ENCODE measurements around the gene MAST2. TPM values are rescaled to one million over a fixed set of nuclear protein-coding genes. Genes with fewer than 3 reads are reported as not detected.

MAST2 gene
- total and polyA plus RNA-seq, 2 donors (not counting 3 experiments of a cell fraction or from before 2014, with no cell fraction given), result 25.0 to 41.2 TPM

GRCh38 chr1:45765999-45766792 lies 37.2 kb upstream of the MAST2 start:
- no peak overlapping the region for H2AFZ ChIP-seq (ENCODE audit: low read depth, low read length)
- no peak for FAIRE-seq

GRCh38 chr1:45767035-45767434 lies 36.4 kb upstream of the MAST2 start:
- ChIA-PET POLR2A (interaction anchor here (0.6 kb wide), 1 partner anchor 267 kb away, joined by 3 read pairs; the partner anchor contains the start of gene MMACHC), CTCF (interaction anchor here (0.7 kb wide), 1 partner anchor 97 kb away, joined by 3 read pairs; no protein-coding TSS in a partner anchor)
- Histone ChIP-seq H3K36me3 (ENCODE audit: control insufficient read depth in 2 of 2, extremely low read depth in 1 of 2, insufficient read depth in 2 of 2, low read length in 2 of 2) (no peaks in the 10 kb centered on the region), H3K4me2 (ENCODE audit: insufficient read depth, low read length) (peak overlapping the region; percentile 42), H3K79me2 (ENCODE audit: control insufficient read depth, insufficient read depth, low read length) (no peaks in the 10 kb centered on the region), H3K27ac (ENCODE audit: insufficient read depth, low read depth, low read length) (no peak overlapping the region), H3K4me3 (replicated peaks in 1 of 3; ENCODE audit: insufficient read depth in 1 of 3, low read depth in 1 of 3, low read length in 3 of 3) (no peak overlapping the region), H4K20me1 (replicated peaks; ENCODE audit: control insufficient read depth, extremely low read depth, insufficient read depth, low read length) (no peaks in the 10 kb centered on the region), H2AFZ (ENCODE audit: low read depth, low read length) (peak overlapping the region; percentile 68), H3K9me3 (replicated peaks; ENCODE audit: control insufficient read depth, insufficient read depth, low read length) (no peaks in the 10 kb centered on the region), H3K27me3 (ENCODE audit: control insufficient read depth in 2 of 2, insufficient read depth in 2 of 2, low read length in 2 of 2) (no peaks in the 10 kb centered on the region), H3K9me1 (replicated peaks; ENCODE audit: control insufficient read depth, extremely low read depth, insufficient read depth, low read length) (no peaks in the 10 kb centered on the region), H3K4me1 (ENCODE audit: control insufficient read depth, extremely low read depth, insufficient read depth, low read length) (peaks cover 3% of the 10 kb centered on the region), H3K9ac (replicated peaks; ENCODE audit: extremely low read depth, insufficient read depth, low read length) (no peak overlapping the region)
- peak; percentile 13 for DNase-seq (ENCODE audit: low read depth, low spot score)
- dilution Hi-C loops (cut with MboI; ENCODE audit: extremely low pct_ligation_motif_present, low sequenced_read_pairs) (no loop called here), intact Hi-C loops (cut with micrococcal nuclease) (no loop called here)
- FAIRE-seq, result peak; percentile 21
- BruUV-seq (replicated peaks), result no TSS peak
- no peak for TF ChIP-seq GATA2 (IDR thresholded peaks at IDR 0.05; ENCODE audit: insufficient read depth, insufficient read length, low read depth, low read length)
- TF ChIP-seq POLR2A (IDR thresholded peaks at IDR 0.05; ENCODE audit: low read depth, low read length), result no peak
- TF ChIP-seq EZH2 (IDR thresholded peaks at IDR 0.05; ENCODE audit: borderline replicate concordance, low read depth, low read length, severe bottlenecking), result no peak
- no peak for TF ChIP-seq FOS (IDR thresholded peaks at IDR 0.05; ENCODE audit: borderline replicate concordance, insufficient read depth, low read length)
- TF ChIP-seq MAX (IDR thresholded peaks at IDR 0.05; ENCODE audit: insufficient read depth, insufficient read length), result no peak
- TF ChIP-seq CTCF (IDR thresholded peaks at IDR 0.05; ENCODE audit: extremely low read depth in 1 of 2, insufficient read depth in 1 of 2, low read depth in 1 of 2, low read length in 2 of 2), result no peak
- no peak for TF ChIP-seq JUN (IDR thresholded peaks at IDR 0.05; ENCODE audit: borderline replicate concordance, insufficient read depth, insufficient read length, low read depth)
- no peak for TF ChIP-seq POLR2AphosphoS5 (IDR thresholded peaks at IDR 0.05; ENCODE audit: insufficient read depth, low read depth, low read length)
- TF ChIP-seq MYC (IDR thresholded peaks at IDR 0.05; ENCODE audit: low read depth, low read length), result no peak

More at GRCh38 chr1:45765999-45766792, 37.2 kb upstream of the MAST2 start:
- H3K9me3 ChIP-seq (replicated peaks; ENCODE audit: control insufficient read depth, insufficient read depth, low read length), result no peaks in the 10 kb centered on the region
- H4K20me1 ChIP-seq (replicated peaks; ENCODE audit: control insufficient read depth, extremely low read depth, insufficient read depth, low read length), result no peaks in the 10 kb centered on the region
- no peaks in the 10 kb centered on the region for H3K9me1 ChIP-seq (replicated peaks; ENCODE audit: control insufficient read depth, extremely low read depth, insufficient read depth, low read length)
- no peak overlapping the region for H3K9ac ChIP-seq (replicated peaks; ENCODE audit: extremely low read depth, insufficient read depth, low read length)
- H3K27me3 ChIP-seq (ENCODE audit: control insufficient read depth in 2 of 2, insufficient read depth in 2 of 2, low read length in 2 of 2), result no peaks in the 10 kb centered on the region
- H3K4me3 ChIP-seq (replicated peaks in 1 of 3; ENCODE audit: insufficient read depth in 1 of 3, low read depth in 1 of 3, low read length in 3 of 3), result no peak overlapping the region
- ChIA-PET CTCF (interaction anchor here (0.7 kb wide), 1 partner anchor 96 kb away, joined by 3 read pairs; no protein-coding TSS in a partner anchor), POLR2A (no interaction called here)
- intact Hi-C loops (cut with micrococcal nuclease), result no loop called here
- H3K4me1 ChIP-seq (ENCODE audit: control insufficient read depth, extremely low read depth, insufficient read depth, low read length), result peaks cover 3% of the 10 kb centered on the region
- H3K27ac ChIP-seq (ENCODE audit: insufficient read depth, low read depth, low read length), result no peak overlapping the region
- dilution Hi-C loops (cut with MboI; ENCODE audit: extremely low pct_ligation_motif_present, low sequenced_read_pairs), result no loop called here
- no TSS peak for BruUV-seq (replicated peaks)
- no peak overlapping the region for H3K4me2 ChIP-seq (ENCODE audit: insufficient read depth, low read length)
- no peak for TF ChIP-seq EZH2 (IDR thresholded peaks at IDR 0.05; ENCODE audit: borderline replicate concordance, low read depth, low read length, severe bottlenecking)
- no peak for TF ChIP-seq MYC (IDR thresholded peaks at IDR 0.05; ENCODE audit: low read depth, low read length)
- TF ChIP-seq GATA2 (IDR thresholded peaks at IDR 0.05; ENCODE audit: insufficient read depth, insufficient read length, low read depth, low read length), result no peak
- DNase-seq (ENCODE audit: low read depth, low spot score), result no peak
- no peaks in the 10 kb centered on the region for H3K79me2 ChIP-seq (ENCODE audit: control insufficient read depth, insufficient read depth, low read length)
- H3K36me3 ChIP-seq (ENCODE audit: control insufficient read depth in 2 of 2, extremely low read depth in 1 of 2, insufficient read depth in 2 of 2, low read length in 2 of 2), result no peaks in the 10 kb centered on the region

All from endothelial cell of umbilical vein (primary cell).